Colonic mucosa (tissue), 4 donors: ENCODE results near the gene PSMG3. TPM values are rescaled to one million over a fixed set of nuclear protein-coding genes. Genes with fewer than 3 reads are reported as not detected.

Source experiments
- DNase-seq: peaks from one replicate; pipeline ENCODE4 v3.0.0-alpha.2; 2020
- H3K27ac ChIP-seq: fragments of 200-600 bp; one replicate; pipeline ENCODE4 v1.8.0; 2021
- H3K27me3 ChIP-seq: fragments of 200-600 bp; one replicate; pipeline ENCODE4 v1.8.0; 2021
- H3K36me3 ChIP-seq: fragments of 200-600 bp; one replicate; pipeline ENCODE4 v1.8.0; 2021
- H3K4me1 ChIP-seq: fragments of 200-600 bp; one replicate; pipeline ENCODE4 v1.8.0; 2021; ENCODE audit warnings: mild to moderate bottlenecking
- H3K4me3 ChIP-seq: fragments of 200-600 bp; one replicate; pipeline ENCODE4 v1.8.0; 2021
- H3K9ac ChIP-seq, 2 donors: one replicate each; pipeline ENCODE4 v1.7.0; 2013; ENCODE audit warnings: control low read depth in 2 of 2, low read depth in 2 of 2, low read length in 2 of 2
- H3K9me3 ChIP-seq: fragments of 200-600 bp; one replicate; pipeline ENCODE4 v1.8.0; 2021
- CTCF ChIP-seq: fragments of 200-600 bp; IDR thresholded peaks from one replicate; pipeline ENCODE4 v1.8.0; 2022; ENCODE audit warnings: antibody characterized with exemption, mild to moderate bottlenecking
- intact Hi-C: fragments of 100-400 bp; cut with DNase I; formaldehyde crosslinking; loops from one replicate; pipeline ENCODE4 v1.14.1; 2022
- total RNA-seq, 2 donors: library from RNA; stranded (reverse); fragmentation: NEBNext Ultra II Directional in 1 of 2; extraction: Animal tissue kit (Norgen Biotek cat#: 25700) in 1 of 2; gene quantifications; one replicate each; pipeline ENCODE4 v1.2.1, GENCODE V29; 2021
- donor health status: healthy.
- donor health status: DM: no; HTN: no; CAD: no.
- donor health status: DM: no; HTN: no; CAD: no.

PSMG3 gene
- total RNA-seq, 2 donors from 2014 or later, result 28.7 to 45.8 TPM

GRCh38 chr7:1596181-1597043 lies 26.6 kb upstream of the PSMG3 start:
- Histone ChIP-seq H3K4me3 (no peak overlapping the region), H3K36me3 (no peaks in the 10 kb centered on the region), H3K27me3 (no peaks in the 10 kb centered on the region), H3K9ac (no peak overlapping the region), H3K9me3 (no peaks in the 10 kb centered on the region), H3K4me1 (no peaks in the 10 kb centered on the region), H3K27ac (no peak overlapping the region)
- DNase-seq, result no peak
- no peak for TF ChIP-seq CTCF
- intact Hi-C loops, result no loop called here

GRCh38 chr7:1595636-1596035 lies 25.8 kb upstream of the PSMG3 start:
- no peak overlapping the region for H3K9ac ChIP-seq
- no peak overlapping the region for H3K4me3 ChIP-seq
- intact Hi-C loops, result no loop called here
- H3K9me3 ChIP-seq, result no peaks in the 10 kb centered on the region
- no peak for TF ChIP-seq CTCF
- no peaks in the 10 kb centered on the region for H3K36me3 ChIP-seq
- DNase-seq, result no peak
- no peak overlapping the region for H3K27ac ChIP-seq
- no peaks in the 10 kb centered on the region for H3K4me1 ChIP-seq
- H3K27me3 ChIP-seq, result no peaks in the 10 kb centered on the region

GRCh38 chr7:1595027-1595426 lies 25.2 kb upstream of the PSMG3 start:
- no peaks in the 10 kb centered on the region for H3K36me3 ChIP-seq
- H3K9me3 ChIP-seq, result no peaks in the 10 kb centered on the region
- no peaks in the 10 kb centered on the region for H3K4me1 ChIP-seq
- DNase-seq, result no peak
- no peak overlapping the region for H3K9ac ChIP-seq
- no peak for TF ChIP-seq CTCF
- intact Hi-C loops, result no loop called here
- no peak overlapping the region for H3K27ac ChIP-seq
- no peak overlapping the region for H3K4me3 ChIP-seq
- H3K27me3 ChIP-seq, result no peaks in the 10 kb centered on the region

- H3K27me3 ChIP-seq, result no peaks in the 10 kb centered on the region
- no peak overlapping the region for H3K27ac ChIP-seq
- intact Hi-C loops, result no loop called here
- no peak overlapping the region for H3K9ac ChIP-seq
- H3K36me3 ChIP-seq, result no peaks in the 10 kb centered on the region
- DNase-seq, result no peak
- TF ChIP-seq CTCF, result no peak
- H3K4me3 ChIP-seq, result no peak overlapping the region
- H3K4me1 ChIP-seq, result no peaks in the 10 kb centered on the region
- H3K9me3 ChIP-seq, result no peaks in the 10 kb centered on the region
Measured at GRCh38 chr7:1593904-1594421, 24.1 kb upstream of the PSMG3 start.

GRCh38 chr7:1593091-1593866 lies 23.4 kb upstream of the PSMG3 start:
- no peak overlapping the region for H3K9ac ChIP-seq
- no peaks in the 10 kb centered on the region for H3K36me3 ChIP-seq
- no peak overlapping the region for H3K4me3 ChIP-seq
- TF ChIP-seq CTCF, result no peak
- no peak for DNase-seq
- no peaks in the 10 kb centered on the region for H3K4me1 ChIP-seq
- H3K27ac ChIP-seq, result no peak overlapping the region
- no peaks in the 10 kb centered on the region for H3K9me3 ChIP-seq
- intact Hi-C loops, result no loop called here
- H3K27me3 ChIP-seq, result no peaks in the 10 kb centered on the region
